ENCODE data around the gene CELSR1. TPM values are rescaled to one million over a fixed set of nuclear protein-coding genes. Genes with fewer than 3 reads are reported as not detected.

The CELSR1 gene
- total RNA-seq, 2 donors from 2014 or later = 1.5 to 6.7 TPM

DNA sequence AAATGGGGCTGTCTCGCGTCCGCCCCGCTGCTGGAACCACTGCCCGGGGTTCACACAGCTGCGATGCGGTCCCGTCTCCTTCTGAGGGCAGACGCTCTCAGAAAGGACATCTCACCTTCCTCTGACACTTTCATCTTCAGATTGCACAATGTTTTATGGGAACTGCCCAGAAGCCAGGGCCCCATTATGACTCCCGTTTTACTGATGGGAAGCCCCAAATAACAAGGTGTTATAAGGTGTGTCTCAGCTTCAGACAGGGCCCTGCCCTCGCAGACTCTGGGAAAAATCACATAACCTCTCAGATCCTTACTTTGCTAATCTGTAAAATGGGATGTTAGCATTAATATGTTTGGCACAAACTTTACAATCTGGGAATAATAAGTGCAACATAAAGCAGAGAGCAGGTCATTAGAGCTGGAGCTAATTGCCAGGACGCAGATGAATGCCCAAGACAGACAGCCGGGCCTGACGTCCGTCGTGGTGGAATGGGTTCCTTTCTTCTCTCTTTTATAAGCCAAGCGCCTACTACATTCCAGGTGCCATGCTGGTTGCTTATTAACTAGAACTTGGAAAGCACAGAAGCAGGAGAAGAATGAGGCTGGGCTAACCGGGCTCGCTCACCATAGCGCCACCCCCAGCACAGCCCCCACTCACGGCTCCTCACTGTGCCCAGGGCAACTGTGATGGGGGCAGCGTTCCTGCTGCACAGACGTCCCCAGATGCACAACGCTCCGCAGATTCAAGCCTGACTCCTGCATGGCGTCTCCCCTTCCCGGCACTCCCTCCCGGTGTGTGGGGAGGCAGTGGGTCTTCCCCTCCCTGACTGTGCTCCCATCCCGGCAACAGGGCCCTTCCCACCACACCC lies 158.1 kb downstream of the CELSR1 start:
- no peak overlapping the region for H3K27ac ChIP-seq
- DNase-seq (ENCODE audit: low spot score) (no peak), ATAC-seq (ENCODE audit: insufficient number of reproducible peaks, low FRiP score, low read depth) (no peak)
- H3K9me3 ChIP-seq = peaks cover 5% of the 10 kb centered on the region
- no peaks in the 10 kb centered on the region for H3K27me3 ChIP-seq (replicated peaks; ENCODE audit: insufficient read depth)
- no peaks in the 10 kb centered on the region for H3K4me1 ChIP-seq (ENCODE audit: control insufficient read depth in 1 of 2, low read depth in 2 of 2)
- H3K4me3 ChIP-seq = no peak overlapping the region
- TF ChIP-seq, protein P1, sequence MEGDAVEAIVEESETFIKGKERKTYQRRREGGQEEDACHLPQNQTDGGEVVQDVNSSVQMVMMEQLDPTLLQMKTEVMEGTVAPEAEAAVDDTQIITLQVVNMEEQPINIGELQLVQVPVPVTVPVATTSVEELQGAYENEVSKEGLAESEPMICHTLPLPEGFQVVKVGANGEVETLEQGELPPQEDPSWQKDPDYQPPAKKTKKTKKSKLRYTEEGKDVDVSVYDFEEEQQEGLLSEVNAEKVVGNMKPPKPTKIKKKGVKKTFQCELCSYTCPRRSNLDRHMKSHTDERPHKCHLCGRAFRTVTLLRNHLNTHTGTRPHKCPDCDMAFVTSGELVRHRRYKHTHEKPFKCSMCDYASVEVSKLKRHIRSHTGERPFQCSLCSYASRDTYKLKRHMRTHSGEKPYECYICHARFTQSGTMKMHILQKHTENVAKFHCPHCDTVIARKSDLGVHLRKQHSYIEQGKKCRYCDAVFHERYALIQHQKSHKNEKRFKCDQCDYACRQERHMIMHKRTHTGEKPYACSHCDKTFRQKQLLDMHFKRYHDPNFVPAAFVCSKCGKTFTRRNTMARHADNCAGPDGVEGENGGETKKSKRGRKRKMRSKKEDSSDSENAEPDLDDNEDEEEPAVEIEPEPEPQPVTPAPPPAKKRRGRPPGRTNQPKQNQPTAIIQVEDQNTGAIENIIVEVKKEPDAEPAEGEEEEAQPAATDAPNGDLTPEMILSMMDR (IDR thresholded peaks at IDR 0.05) = no peak
- H3K36me3 ChIP-seq = no peaks in the 10 kb centered on the region

DNA sequence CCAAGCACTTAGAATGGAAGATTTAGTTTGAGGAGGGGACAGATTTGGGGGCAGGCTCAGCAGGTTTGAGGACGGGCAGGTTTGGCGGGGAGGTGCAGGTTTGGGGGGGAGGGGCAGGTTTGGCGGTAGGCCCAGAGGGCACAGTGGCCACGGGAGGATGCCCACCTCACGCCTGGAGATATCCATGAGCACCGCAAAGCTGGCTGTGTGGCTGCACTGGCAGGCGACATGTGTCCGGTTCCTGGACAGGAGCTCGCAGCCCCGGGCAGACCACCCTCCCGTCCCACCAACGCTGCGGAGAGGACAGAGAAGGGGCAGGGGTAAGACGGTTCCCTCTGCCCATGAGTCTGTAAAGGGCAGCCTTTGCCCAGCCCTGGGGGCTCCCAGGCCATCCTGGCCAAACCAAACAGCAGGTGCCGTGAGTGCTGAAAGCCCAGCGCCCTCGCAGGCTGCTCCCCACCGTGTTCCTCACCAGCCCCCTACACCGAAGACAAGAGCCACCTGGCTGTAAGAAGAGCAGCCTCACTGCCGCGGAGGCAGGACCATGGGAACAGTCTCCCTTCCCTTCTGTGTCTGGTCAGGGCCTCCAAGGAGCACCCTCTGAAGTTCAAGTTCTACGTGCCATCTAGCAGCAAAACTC lies 158.9 kb downstream of the CELSR1 start:
- DNase-seq (ENCODE audit: low spot score) = no peak
- TF ChIP-seq, protein P1 (IDR thresholded peaks at IDR 0.05) = no peak
- Histone ChIP-seq H3K36me3 (no peaks in the 10 kb centered on the region), H3K4me1 (ENCODE audit: control insufficient read depth in 1 of 2, low read depth in 2 of 2) (no peaks in the 10 kb centered on the region), H3K9me3 (peaks cover 5% of the 10 kb centered on the region), H3K27me3 (replicated peaks; ENCODE audit: insufficient read depth) (no peaks in the 10 kb centered on the region), H3K4me3 (no peak overlapping the region), H3K27ac (no peak overlapping the region)
- ATAC-seq (ENCODE audit: insufficient number of reproducible peaks, low FRiP score, low read depth) = no peak

- Histone ChIP-seq H3K4me3 (no peak overlapping the region), H3K27ac (no peak overlapping the region), H3K9me3 (peaks cover 5% of the 10 kb centered on the region), H3K27me3 (replicated peaks; ENCODE audit: insufficient read depth) (no peaks in the 10 kb centered on the region), H3K36me3 (no peaks in the 10 kb centered on the region), H3K4me1 (ENCODE audit: control insufficient read depth in 1 of 2, low read depth in 2 of 2) (no peaks in the 10 kb centered on the region)
- ATAC-seq (ENCODE audit: insufficient number of reproducible peaks, low FRiP score, low read depth) (no peak), DNase-seq (ENCODE audit: low spot score) (no peak)
- TF ChIP-seq, protein P1 (IDR thresholded peaks at IDR 0.05) = no peak
These were observed 159.6 kb downstream of the CELSR1 start for GRCh38 chr22:46377525-46378425.

GRCh38 chr22:46376908-46377524 lies 160.4 kb downstream of the CELSR1 start:
- no peak overlapping the region for H3K4me3 ChIP-seq
- no peaks in the 10 kb centered on the region for H3K36me3 ChIP-seq
- no peak overlapping the region for H3K27ac ChIP-seq
- H3K27me3 ChIP-seq (replicated peaks; ENCODE audit: insufficient read depth) = no peaks in the 10 kb centered on the region
- TF ChIP-seq, protein P1 (IDR thresholded peaks at IDR 0.05) = no peak
- DNase-seq (ENCODE audit: low spot score) (no peak), ATAC-seq (ENCODE audit: insufficient number of reproducible peaks, low FRiP score, low read depth) (no peak)
- H3K9me3 ChIP-seq = peaks cover 5% of the 10 kb centered on the region
- H3K4me1 ChIP-seq (ENCODE audit: control insufficient read depth in 1 of 2, low read depth in 2 of 2) = no peaks in the 10 kb centered on the region

All from thoracic aorta (tissue), 2 donors.